ENCODE measurements around the gene RAB3C.

GRCh38 chr5:58683567-58683966 lies 100.7 kb downstream of the RAB3C start:
- TF ChIP-seq CTCF (IDR thresholded peaks at IDR 0.05) = no peak
- no peak for TF ChIP-seq POLR2A (IDR thresholded peaks at IDR 0.05)

Data from vagina (tissue), 2 donors.